Measurements from ENCODE around the gene CASQ1. TPM values are rescaled to one million over a fixed set of nuclear protein-coding genes. Genes with fewer than 3 reads are reported as not detected.

Gene CASQ1
- total and polyA plus RNA-seq, 2 of the 13 experiments (the other 11 are each of a cell fraction or from before 2014, with no cell fraction given) = 0.09 to 0.20 TPM

DNA sequence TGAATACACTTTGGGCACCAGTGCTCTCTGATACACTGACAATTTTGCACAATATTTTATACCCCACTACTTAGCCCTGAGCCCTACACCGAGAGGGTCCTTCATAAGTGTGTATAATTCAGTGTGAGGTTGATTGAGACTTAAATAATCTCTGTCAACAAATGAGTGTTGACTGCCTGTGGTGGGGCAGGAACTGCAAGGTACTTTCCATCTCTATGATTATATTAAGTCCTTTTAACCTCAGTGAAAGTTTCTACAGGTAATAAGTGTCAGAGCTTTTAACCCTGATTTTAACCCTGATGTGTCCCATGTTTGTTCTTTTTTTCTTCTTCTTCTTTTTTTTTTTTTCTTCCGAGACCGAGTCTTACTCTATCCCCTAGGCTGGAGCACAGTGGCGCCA lies 5.8 kb downstream of the CASQ1 start (continued):
- TF ChIP-seq ZNF773 (CRISPR knock-in tag; IDR thresholded peaks at IDR 0.05; ENCODE audit: borderline replicate concordance) (no peak), NR2C2 (CRISPR knock-in tag; IDR thresholded peaks at IDR 0.05; ENCODE audit: borderline replicate concordance) (no peak), NFIB (CRISPR knock-in tag; IDR thresholded peaks at IDR 0.05; ENCODE audit: borderline replicate concordance) (no peak), NCOA5 (CRISPR knock-in tag; IDR thresholded peaks at IDR 0.05) (no peak)
- TF ChIP-seq, protein P1, sequence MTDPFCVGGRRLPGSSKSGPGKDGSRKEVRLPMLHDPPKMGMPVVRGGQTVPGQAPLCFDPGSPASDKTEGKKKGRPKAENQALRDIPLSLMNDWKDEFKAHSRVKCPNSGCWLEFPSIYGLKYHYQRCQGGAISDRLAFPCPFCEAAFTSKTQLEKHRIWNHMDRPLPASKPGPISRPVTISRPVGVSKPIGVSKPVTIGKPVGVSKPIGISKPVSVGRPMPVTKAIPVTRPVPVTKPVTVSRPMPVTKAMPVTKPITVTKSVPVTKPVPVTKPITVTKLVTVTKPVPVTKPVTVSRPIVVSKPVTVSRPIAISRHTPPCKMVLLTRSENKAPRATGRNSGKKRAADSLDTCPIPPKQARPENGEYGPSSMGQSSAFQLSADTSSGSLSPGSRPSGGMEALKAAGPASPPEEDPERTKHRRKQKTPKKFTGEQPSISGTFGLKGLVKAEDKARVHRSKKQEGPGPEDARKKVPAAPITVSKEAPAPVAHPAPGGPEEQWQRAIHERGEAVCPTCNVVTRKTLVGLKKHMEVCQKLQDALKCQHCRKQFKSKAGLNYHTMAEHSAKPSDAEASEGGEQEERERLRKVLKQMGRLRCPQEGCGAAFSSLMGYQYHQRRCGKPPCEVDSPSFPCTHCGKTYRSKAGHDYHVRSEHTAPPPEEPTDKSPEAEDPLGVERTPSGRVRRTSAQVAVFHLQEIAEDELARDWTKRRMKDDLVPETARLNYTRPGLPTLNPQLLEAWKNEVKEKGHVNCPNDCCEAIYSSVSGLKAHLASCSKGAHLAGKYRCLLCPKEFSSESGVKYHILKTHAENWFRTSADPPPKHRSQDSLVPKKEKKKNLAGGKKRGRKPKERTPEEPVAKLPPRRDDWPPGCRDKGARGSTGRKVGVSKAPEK (CRISPR knock-in tag; IDR thresholded peaks at IDR 0.05; ENCODE audit: borderline replicate concordance) = no peak
- TF ChIP-seq, protein P2, sequence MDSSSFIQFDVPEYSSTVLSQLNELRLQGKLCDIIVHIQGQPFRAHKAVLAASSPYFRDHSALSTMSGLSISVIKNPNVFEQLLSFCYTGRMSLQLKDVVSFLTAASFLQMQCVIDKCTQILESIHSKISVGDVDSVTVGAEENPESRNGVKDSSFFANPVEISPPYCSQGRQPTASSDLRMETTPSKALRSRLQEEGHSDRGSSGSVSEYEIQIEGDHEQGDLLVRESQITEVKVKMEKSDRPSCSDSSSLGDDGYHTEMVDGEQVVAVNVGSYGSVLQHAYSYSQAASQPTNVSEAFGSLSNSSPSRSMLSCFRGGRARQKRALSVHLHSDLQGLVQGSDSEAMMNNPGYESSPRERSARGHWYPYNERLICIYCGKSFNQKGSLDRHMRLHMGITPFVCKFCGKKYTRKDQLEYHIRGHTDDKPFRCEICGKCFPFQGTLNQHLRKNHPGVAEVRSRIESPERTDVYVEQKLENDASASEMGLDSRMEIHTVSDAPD (CRISPR knock-in tag; IDR thresholded peaks at IDR 0.05) = no peak

DNA sequence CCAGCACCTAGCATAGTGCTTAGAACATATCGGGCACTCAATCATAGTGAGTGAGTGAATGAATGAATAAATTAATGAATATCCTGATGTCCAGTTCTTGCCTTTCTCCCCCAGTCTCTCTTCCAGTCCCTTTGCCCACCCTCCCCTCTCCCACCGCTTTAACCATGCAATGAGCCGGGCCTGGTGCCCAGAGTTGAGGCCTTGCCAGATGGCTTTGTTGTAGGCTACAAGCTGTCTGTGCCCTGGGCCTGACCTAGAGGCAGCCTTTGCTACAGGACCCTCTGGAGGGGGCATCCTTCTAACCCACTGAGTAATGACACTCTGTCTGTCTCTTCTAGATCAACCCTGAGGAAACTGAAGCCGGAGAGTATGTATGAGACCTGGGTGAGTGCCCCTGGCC lies 6.9 kb downstream of the CASQ1 start:
- H3K36me3 ChIP-seq (replicated peaks in 1 of 2; ENCODE audit: control insufficient read depth in 1 of 2, insufficient read depth in 2 of 2, low read length in 2 of 2) = no peaks in the 10 kb centered on the region
- H3K4me3 ChIP-seq (replicated peaks in 1 of 3; ENCODE audit: insufficient read depth in 1 of 3, low read depth in 2 of 3, low read length in 3 of 3) = no peak overlapping the region
- TF ChIP-seq, protein P3, sequence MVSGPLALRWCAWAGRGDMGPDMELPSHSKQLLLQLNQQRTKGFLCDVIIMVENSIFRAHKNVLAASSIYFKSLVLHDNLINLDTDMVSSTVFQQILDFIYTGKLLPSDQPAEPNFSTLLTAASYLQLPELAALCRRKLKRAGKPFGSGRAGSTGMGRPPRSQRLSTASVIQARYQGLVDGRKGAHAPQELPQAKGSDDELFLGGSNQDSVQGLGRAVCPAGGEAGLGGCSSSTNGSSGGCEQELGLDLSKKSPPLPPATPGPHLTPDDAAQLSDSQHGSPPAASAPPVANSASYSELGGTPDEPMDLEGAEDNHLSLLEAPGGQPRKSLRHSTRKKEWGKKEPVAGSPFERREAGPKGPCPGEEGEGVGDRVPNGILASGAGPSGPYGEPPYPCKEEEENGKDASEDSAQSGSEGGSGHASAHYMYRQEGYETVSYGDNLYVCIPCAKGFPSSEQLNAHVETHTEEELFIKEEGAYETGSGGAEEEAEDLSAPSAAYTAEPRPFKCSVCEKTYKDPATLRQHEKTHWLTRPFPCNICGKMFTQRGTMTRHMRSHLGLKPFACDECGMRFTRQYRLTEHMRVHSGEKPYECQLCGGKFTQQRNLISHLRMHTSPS (CRISPR knock-in tag; IDR thresholded peaks at IDR 0.05; ENCODE audit: low read depth) = no peak
- TF ChIP-seq ZNF326 (CRISPR knock-in tag; IDR thresholded peaks at IDR 0.05; ENCODE audit: borderline replicate concordance) = no peak
- no peak for TF ChIP-seq NFIB (CRISPR knock-in tag; IDR thresholded peaks at IDR 0.05; ENCODE audit: borderline replicate concordance)
- no peak for TF ChIP-seq ZNF138 (CRISPR knock-in tag; IDR thresholded peaks at IDR 0.05; ENCODE audit: low read depth)
- TF ChIP-seq NR3C1 (CRISPR knock-in tag; IDR thresholded peaks at IDR 0.05) = no peak
- no peak for TF ChIP-seq REXO4 (CRISPR knock-in tag; IDR thresholded peaks at IDR 0.05; ENCODE audit: borderline replicate concordance)
- no peak for FAIRE-seq
- in situ Hi-C loops (cut with HindIII; ENCODE audit: extremely low pct_ligation_motif_present, low pct_unique_long_range_greater_than_20kb) = no loop called here
- H3K27me3 ChIP-seq (ENCODE audit: control insufficient read depth in 1 of 2, insufficient read depth in 2 of 2, low read length in 2 of 2) = peaks cover 1 to 11% of the 10 kb centered on the region in 2 experiments; a peak in 2 of 5 replicates
- CTCF ChIA-PET (ENCODE audit: low intra/inter-chr PET ratio, low total read pairs) = no interaction called here
- BruUV-seq (replicated peaks) = no TSS peak
- no peak overlapping the region for H3K27ac ChIP-seq (ENCODE audit: extremely low read length, insufficient read depth, low read length)
- no peaks in the 10 kb centered on the region for H3K79me2 ChIP-seq (ENCODE audit: insufficient read depth, low read length)
- POLR2A ChIA-PET = no interaction called here
- no peak overlapping the region for H3K4me2 ChIP-seq (ENCODE audit: low read depth, low read length)
- no peak for ATAC-seq
- H4K20me1 ChIP-seq (ENCODE audit: insufficient read depth, low read length) = no peaks in the 10 kb centered on the region
- H3K9ac ChIP-seq (ENCODE audit: insufficient read depth, low read depth, low read length) = no peak overlapping the region
- 79% methylated on average over 4 of the region's 4 CpGs for WGBS (ENCODE audit: low lambda C conversion rate)
- peaks cover 32% of the 10 kb centered on the region for H3K4me1 ChIP-seq (ENCODE audit: insufficient read depth, low read length)
- DNase-seq (ENCODE audit: low spot score) = no peak
- intact Hi-C loops (cut with micrococcal nuclease; ENCODE audit: unreplicated experiment) = loop anchor here (10.0 kb wide), 1 partner anchor 178 kb away; no protein-coding TSS in a partner anchor
- no peaks in the 10 kb centered on the region for H3K9me3 ChIP-seq (ENCODE audit: low read length)
- H2AFZ ChIP-seq (ENCODE audit: low read length) = no peak overlapping the region

Data from HepG2 (cell line).